Common myeloid progenitor, CD34-positive (primary cell): Measurements from ENCODE around the gene NRG3.

ENCODE experiments used
- CTCF ChIA-PET: fragments of 350-600 bp; sonication (Branson Sonifier 250); formaldehyde crosslinking; loops from one replicate; lab custom pipeline; 2021; ENCODE audit warnings: antibody characterized with exemption; lab: Charles Lee
- POLR2A ChIA-PET: fragments of 350-600 bp; sonication (Branson Sonifier 250); formaldehyde crosslinking; loops from one replicate; lab custom pipeline; 2021; ENCODE audit warnings: antibody characterized with exemption; lab: Charles Lee
- DNase-seq, 3 donors: peaks; one replicate each; pipeline versions ENCODE4 v3.0.0 to v3.0.0-alpha.2; 2013
- H3K27ac ChIP-seq, 2 experiments: 1 replicate in 1 of 2; 2 replicates in 1 of 2; pipeline ENCODE4 v1.7.0; 2013; ENCODE audit warnings: inconsistent platforms in 2 of 2, low read length in 2 of 2, mild to moderate bottlenecking in 2 of 2, low read depth in 1 of 2, moderate library complexity in 1 of 2; ENCODE audit not compliant: severe bottlenecking in 2 of 2, insufficient read depth in 1 of 2, poor library complexity in 1 of 2
- H3K27me3 ChIP-seq, 5 experiments: replicated peaks in 2 of 5; 1 replicate in 3 of 5; 2 replicates in 2 of 5; pipeline versions ENCODE4 v1.6.1 to v1.7.0; 2013; ENCODE audit warnings: low read length in 4 of 5, mild to moderate bottlenecking in 2 of 5, moderate library complexity in 2 of 5, inconsistent platforms in 1 of 5; ENCODE audit not compliant: insufficient read depth in 5 of 5, control insufficient read depth in 4 of 5
- H3K36me3 ChIP-seq, 4 experiments: 1 replicate in 2 of 4; 2 replicates in 2 of 4; pipeline versions ENCODE4 v1.6.1 to v1.7.0; 2013; ENCODE audit warnings: low read length in 3 of 4, control low read depth in 1 of 4, mild to moderate bottlenecking in 1 of 4; ENCODE audit not compliant: control insufficient read depth in 4 of 4, insufficient read depth in 4 of 4
- H3K4me1 ChIP-seq, 4 experiments: 1 replicate in 3 of 4; 2 replicates in 1 of 4; pipeline versions ENCODE4 v1.6.1 to v1.7.1; 2013; ENCODE audit warnings: low read length in 3 of 4, mild to moderate bottlenecking in 3 of 4, control low read depth in 1 of 4, inconsistent platforms in 1 of 4, moderate library complexity in 1 of 4; ENCODE audit not compliant: control insufficient read depth in 4 of 4, insufficient read depth in 4 of 4; ENCODE audit errors: control extremely low read depth in 1 of 4
- H3K4me3 ChIP-seq, 7 experiments: 1 replicate in 4 of 7; 2 replicates in 3 of 7; pipeline versions ENCODE4 v1.5.1 to v1.7.0; 2013; ENCODE audit warnings: mild to moderate bottlenecking in 7 of 7, low read length in 6 of 7, moderate library complexity in 6 of 7, inconsistent platforms in 2 of 7, low read depth in 2 of 7, control low read depth in 1 of 7; ENCODE audit not compliant: insufficient read depth in 4 of 7, control insufficient read depth in 1 of 7; ENCODE audit errors: extremely low read depth in 1 of 7
- H3K9me3 ChIP-seq, 5 experiments: 1 replicate in 4 of 5; 2 replicates in 1 of 5; pipeline versions ENCODE4 v1.6.1 to v1.7.1; 2013; ENCODE audit warnings: low read length in 4 of 5, mild to moderate bottlenecking in 2 of 5, inconsistent platforms in 1 of 5, low read depth in 1 of 5, moderate library complexity in 1 of 5; ENCODE audit not compliant: control insufficient read depth in 4 of 5, insufficient read depth in 2 of 5; ENCODE audit errors: control extremely low read depth in 1 of 5
- WGBS: methylation state at CpG from one replicate; pipeline ENCODE4 v1.1.5; 2013; ENCODE audit not compliant: insufficient coverage; 5-methylcytosine and 5-hydroxymethylcytosine counted together

NRG3 gene

GRCh38 chr10:82692458-82692857 lies 817.5 kb downstream of the NRG3 start:
- DNase-seq: no peak
- WGBS: 100% methylated on average over 1 of the region's 4 CpGs
- Histone ChIP-seq H3K9me3 (no peaks in the 10 kb centered on the region), H3K27me3 (no peaks in the 10 kb centered on the region), H3K27ac (no peak overlapping the region), H3K36me3 (no peaks in the 10 kb centered on the region), H3K4me1 (no peaks in the 10 kb centered on the region), H3K4me3 (no peak overlapping the region)
- CTCF ChIA-PET: no interaction called here
- POLR2A ChIA-PET: no interaction called here

GRCh38 chr10:82721831-82722230 lies 846.8 kb downstream of the NRG3 start:
- H3K4me3 ChIP-seq: no peak overlapping the region

GRCh38 chr10:82722273-82722672 lies 847.3 kb downstream of the NRG3 start:
- H3K27ac ChIP-seq: no peak overlapping the region
- no peaks in the 10 kb centered on the region for H3K36me3 ChIP-seq
- ChIA-PET CTCF (no interaction called here), POLR2A (interaction anchor here (0.6 kb wide), 1 partner anchor 615 kb away, joined by 4 read pairs; no protein-coding TSS in a partner anchor)
- no peaks in the 10 kb centered on the region for H3K4me1 ChIP-seq
- no CpG with 5 or more reads among the region's 2 CpGs for WGBS
- no peak for DNase-seq
- H3K4me3 ChIP-seq: no peak overlapping the region
- no peaks in the 10 kb centered on the region for H3K27me3 ChIP-seq
- H3K9me3 ChIP-seq: peaks cover 0 to 2% (median 0%) of the 10 kb centered on the region in 5 experiments

More at GRCh38 chr10:82721831-82722230, 846.8 kb downstream of the NRG3 start:
- ChIA-PET POLR2A (no interaction called here), CTCF (no interaction called here)
- WGBS: no CpG with 5 or more reads among the region's 1 CpG
- Histone ChIP-seq H3K27ac (no peak overlapping the region), H3K27me3 (no peaks in the 10 kb centered on the region), H3K4me1 (no peaks in the 10 kb centered on the region), H3K36me3 (no peaks in the 10 kb centered on the region), H3K9me3 (peaks cover 0 to 2% (median 0%) of the 10 kb centered on the region in 5 experiments)
- no peak for DNase-seq

GRCh38 chr10:82736305-82736704 lies 861.3 kb downstream of the NRG3 start:
- POLR2A ChIA-PET: no interaction called here
- no peak for DNase-seq
- no peak overlapping the region for H3K27ac ChIP-seq
- no peaks in the 10 kb centered on the region for H3K9me3 ChIP-seq
- no peak overlapping the region for H3K4me3 ChIP-seq
- no peaks in the 10 kb centered on the region for H3K4me1 ChIP-seq
- H3K36me3 ChIP-seq: no peaks in the 10 kb centered on the region
- CTCF ChIA-PET: no interaction called here
- WGBS: no CpG with 5 or more reads among the region's 1 CpG
- no peaks in the 10 kb centered on the region for H3K27me3 ChIP-seq

- no peak overlapping the region for H3K4me3 ChIP-seq
- no peak overlapping the region for H3K27ac ChIP-seq
- no peaks in the 10 kb centered on the region for H3K4me1 ChIP-seq
- no peaks in the 10 kb centered on the region for H3K27me3 ChIP-seq
- no peaks in the 10 kb centered on the region for H3K9me3 ChIP-seq
- ChIA-PET POLR2A (no interaction called here), CTCF (no interaction called here)
- WGBS: 75% methylated on average over 11 of the region's 11 CpGs
- no peaks in the 10 kb centered on the region for H3K36me3 ChIP-seq
- no peak for DNase-seq
Measured at GRCh38 chr10:82737549-82737948, 862.6 kb downstream of the NRG3 start.

GRCh38 chr10:82738592-82738991 lies 863.6 kb downstream of the NRG3 start:
- DNase-seq: no peak
- Histone ChIP-seq H3K9me3 (no peaks in the 10 kb centered on the region), H3K27me3 (no peaks in the 10 kb centered on the region), H3K4me3 (no peak overlapping the region), H3K27ac (no peak overlapping the region), H3K4me1 (no peaks in the 10 kb centered on the region), H3K36me3 (no peaks in the 10 kb centered on the region)
- 94% methylated on average over 6 of the region's 8 CpGs for WGBS
- ChIA-PET CTCF (interaction anchor here (0.6 kb wide), 1 partner anchor 13 kb away, joined by 3 read pairs; no protein-coding TSS in a partner anchor), POLR2A (no interaction called here)

GRCh38 chr10:82742478-82742877 lies 867.5 kb downstream of the NRG3 start:
- ChIA-PET POLR2A (no interaction called here), CTCF (no interaction called here)
- Histone ChIP-seq H3K27ac (no peak overlapping the region), H3K36me3 (no peaks in the 10 kb centered on the region), H3K27me3 (no peaks in the 10 kb centered on the region), H3K9me3 (no peaks in the 10 kb centered on the region), H3K4me3 (no peak overlapping the region), H3K4me1 (no peaks in the 10 kb centered on the region)
- no peak for DNase-seq
- 71% methylated on average over 2 of the region's 4 CpGs for WGBS
